NCI-H510A (cell line): ENCODE data around the gene SERPINA4.

Experiments
- DNase-seq: peaks from one replicate; lab custom pipeline; 2025; lab: John Stamatoyannopoulos, UW

The SERPINA4 gene, protein sequence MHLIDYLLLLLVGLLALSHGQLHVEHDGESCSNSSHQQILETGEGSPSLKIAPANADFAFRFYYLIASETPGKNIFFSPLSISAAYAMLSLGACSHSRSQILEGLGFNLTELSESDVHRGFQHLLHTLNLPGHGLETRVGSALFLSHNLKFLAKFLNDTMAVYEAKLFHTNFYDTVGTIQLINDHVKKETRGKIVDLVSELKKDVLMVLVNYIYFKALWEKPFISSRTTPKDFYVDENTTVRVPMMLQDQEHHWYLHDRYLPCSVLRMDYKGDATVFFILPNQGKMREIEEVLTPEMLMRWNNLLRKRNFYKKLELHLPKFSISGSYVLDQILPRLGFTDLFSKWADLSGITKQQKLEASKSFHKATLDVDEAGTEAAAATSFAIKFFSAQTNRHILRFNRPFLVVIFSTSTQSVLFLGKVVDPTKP

DNA sequence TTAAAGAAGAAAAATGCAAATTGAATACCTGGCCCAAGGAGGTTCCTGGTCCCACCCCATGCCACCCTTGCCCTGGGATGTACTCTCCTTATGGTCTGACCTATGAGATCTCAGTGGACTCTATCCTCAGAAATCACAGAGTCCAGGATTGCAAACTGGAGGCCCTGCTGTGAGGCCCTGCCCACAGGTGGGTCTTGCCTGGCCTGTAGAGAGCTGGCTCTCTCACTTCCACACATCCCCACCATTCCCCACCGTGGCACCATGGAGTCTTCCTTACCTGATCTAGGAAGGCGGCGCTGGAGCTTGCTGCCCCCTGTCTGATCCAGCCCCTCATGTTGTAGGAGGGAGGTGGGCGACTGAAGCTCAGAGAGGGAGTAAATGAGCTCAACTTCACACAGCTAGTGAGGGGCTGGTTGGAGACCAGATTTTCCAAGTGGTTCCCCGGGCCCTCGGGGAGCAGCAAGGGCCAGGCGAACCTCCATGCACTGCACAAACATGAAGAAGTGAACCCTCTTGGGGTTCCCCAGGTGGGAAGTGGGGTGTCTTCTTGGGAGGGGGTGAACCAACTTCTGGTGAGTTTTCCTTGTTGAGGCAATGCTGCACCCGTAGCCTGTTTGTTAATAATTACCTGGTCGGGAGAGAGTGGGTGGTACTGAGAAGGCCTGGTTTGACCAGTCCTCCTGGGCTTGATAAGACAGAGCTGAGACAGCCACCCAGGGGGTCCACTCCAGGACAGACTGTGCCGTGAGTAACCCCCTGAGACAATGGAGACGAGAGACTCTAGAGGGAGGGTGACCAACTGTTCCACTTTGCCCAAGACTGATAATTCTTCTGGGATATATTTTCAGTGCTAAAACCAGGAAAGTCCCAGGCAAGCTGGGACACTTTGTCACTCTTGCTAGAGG, at the start of gene SERPINA4:
Gene SERPINA4 (plus strand): TSS at position 692 of the 905 bp plus-strand sequence. CDS start 2,041 bp downstream, outside the sequence.
- DNase-seq: no peak

DNA sequence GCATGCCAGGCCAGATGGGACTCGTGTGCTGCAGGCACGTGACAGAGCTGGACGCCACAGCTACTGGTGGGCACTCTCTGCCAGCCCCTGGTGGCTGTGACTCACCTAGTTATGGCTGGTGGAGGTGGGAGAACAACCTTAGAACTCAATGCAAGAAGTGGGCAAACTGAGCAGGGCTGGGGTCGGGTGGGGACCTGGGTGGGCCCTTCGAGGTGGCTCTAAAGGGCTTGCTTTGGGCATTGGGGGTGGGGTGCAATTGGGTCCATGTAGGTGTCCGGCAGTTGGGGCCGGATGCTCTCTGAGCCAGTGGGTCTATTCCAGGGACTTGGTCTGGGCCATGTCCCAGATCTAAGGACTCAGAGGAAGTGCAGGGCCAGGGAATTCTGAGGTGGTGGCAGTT, 46.9 kb upstream of the SERPINA4 start:
- DNase-seq: no peak

DNA sequence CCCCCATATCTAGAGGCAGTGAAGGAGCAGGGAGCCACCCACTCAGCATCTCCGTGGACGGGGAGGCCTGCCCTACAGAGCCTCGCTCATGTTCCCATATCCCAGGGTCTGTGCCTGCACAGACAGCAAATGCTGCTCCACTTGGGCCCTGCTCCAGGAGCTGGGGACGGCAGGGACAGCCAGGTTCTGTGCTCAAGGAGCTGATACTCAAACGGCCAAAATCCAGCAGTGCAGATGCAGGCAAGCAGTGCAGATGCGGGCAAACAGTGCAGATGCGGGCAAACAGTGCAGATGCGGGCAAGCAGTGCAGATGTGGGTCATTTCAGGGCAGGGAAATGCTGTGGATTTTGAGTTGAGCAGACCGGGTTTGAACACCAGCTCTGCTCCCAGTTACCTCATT, 45.8 kb upstream of the SERPINA4 start:
- no peak for DNase-seq

DNA sequence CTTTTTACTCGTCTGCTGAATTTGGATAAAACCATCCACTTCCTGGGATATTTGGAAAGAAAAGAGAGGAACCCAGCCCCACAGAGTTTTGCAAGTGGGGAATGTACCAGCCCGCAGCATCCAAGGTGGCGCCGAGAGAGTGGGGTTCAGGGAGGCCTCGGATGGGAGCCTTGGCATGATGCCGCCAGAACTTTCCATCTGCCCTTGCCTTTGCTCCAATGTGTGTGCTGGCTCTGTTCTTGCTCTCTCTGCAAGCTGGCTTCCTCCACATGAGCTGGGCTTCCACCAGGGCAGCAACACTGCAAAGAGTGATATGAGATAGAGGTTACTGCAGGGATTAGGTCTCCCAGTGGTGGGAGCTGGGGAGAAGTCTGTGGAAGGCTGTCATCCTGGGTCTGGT, 45.4 kb upstream of the SERPINA4 start:
- DNase-seq: no peak

DNA sequence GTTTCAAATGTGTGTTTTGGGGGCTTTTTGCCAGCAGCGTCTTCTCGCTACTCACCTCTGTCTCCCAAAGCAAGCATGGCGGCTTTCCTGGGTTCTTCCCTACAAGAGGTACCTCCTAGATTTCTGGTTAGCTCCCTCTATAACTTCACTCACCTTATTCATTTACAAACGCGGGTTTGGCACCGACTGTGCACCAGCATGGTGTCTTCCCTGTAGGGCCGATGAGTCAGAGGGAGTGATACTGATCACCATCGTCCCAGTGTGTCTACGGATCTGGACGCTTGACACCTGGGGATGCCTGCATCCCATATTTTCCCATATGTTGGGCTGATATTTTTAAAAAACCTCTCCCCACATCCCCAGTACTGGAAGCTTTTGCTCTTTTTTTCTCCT, 44.0 kb upstream of the SERPINA4 start:
- no peak for DNase-seq

DNA sequence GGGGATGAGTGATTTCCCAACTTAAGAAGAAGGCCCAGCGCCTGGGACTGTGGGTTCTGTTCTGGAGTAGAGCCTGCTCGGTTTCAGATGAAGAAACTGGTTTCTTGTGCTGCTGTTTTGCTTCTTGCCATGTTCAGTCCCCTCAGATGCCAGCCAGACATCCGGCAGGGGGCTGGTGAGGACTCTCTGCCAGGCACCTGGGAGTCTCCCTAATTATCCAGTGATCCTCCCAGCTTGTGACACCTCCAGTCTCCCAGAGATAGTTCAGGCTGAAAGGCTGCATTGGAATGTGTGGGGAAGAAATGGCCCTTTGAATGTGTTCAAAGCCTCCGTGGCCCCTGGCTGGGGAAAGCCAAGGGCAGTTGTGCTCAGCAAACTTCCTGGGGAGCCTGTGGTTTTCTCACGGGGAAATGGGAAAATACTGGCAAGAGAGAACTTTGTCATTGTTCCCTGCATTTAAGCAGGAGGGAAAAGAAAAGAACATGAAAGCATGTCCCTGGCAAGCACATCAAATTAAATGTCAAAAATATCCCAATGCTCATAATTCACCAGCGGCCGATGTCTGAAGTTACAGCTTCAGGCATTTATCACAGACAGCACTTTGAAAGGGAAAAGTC, 43.5 kb upstream of the SERPINA4 start:
- DNase-seq: no peak

DNA sequence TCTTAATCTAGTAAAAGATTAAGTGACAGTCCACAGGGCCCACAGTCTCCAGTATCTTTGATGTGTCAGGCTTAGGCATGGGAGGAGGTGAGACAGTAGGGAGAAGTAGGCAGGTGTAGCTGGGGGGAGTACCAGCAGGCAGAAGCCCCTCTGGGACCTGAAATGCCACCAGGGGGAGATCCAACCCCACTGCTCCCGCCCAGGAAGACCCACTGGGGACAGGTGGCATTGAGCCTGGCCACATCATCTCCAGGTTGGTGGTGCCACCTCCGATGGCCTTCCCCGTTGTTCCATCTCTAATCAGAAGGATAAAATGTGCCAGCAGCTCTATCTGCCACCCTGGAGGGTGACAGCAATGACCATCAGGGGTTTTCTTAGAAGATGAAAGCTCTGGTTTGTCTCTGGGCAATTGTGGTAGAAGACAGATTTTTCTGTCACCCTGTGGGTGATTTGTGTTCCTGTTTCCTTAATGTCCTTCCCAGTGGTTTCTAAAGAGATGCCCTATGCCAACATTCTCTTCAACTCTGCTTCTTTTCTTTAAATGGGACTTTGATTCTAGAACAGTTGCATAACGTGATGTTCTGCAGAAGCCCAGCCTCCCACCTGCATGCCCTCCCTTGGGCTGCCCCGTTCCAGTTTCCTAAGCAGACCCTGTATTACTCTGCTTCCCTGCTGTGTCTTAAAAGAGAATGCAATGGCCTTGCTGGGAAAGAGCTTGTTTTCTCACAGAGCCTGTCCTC, 39.7 kb upstream of the SERPINA4 start:
- no peak for DNase-seq

DNA sequence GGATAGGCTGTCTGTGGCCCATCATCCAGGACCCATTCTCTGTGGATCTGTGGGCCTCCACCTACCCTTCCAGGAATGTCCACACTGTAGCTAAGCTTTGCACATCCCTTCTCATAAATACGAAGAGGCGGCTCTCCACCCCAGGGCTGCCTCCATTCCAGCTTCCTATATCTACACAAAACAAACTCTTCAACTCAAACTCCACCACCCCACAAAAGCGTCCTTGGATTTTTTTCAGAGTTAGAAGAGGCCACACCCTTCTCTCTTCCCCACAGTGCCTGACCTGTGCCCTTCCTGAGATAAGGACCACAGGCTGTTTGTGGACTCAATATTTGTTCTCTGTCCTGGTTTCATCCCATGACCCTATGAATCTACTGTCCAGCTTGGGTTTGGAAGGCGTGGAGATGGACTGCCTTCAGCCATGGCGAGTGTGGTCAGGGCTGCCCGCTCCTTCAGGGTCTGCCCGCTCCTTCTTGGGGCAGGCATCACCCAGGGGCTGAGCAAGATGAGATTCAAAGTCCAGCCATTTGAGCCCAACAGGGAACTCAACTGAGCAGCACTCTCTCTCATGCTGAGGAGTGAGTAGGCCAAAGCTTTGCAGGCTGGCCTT, 39.0 kb upstream of the SERPINA4 start:
- DNase-seq: no peak

DNA sequence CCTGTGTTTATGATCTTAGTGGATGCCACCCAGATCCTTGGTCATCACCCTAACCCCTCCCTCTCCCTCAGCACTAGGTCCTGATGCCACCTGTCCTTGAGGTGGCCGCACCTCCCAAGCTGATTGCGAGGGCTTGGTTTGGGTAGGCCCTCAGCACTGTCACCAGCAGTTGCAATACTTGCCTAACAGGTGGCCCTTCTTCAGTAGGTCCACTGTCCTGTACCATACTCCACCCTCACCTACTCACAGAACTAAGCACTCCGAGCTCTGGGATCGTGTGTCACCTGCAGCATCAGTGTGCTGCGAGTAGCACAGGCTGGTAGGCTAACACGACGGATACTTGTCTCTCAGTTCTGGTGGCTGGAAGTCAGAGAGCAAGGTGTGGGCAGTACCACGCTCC, 38.0 kb upstream of the SERPINA4 start:
- DNase-seq: no peak

DNA sequence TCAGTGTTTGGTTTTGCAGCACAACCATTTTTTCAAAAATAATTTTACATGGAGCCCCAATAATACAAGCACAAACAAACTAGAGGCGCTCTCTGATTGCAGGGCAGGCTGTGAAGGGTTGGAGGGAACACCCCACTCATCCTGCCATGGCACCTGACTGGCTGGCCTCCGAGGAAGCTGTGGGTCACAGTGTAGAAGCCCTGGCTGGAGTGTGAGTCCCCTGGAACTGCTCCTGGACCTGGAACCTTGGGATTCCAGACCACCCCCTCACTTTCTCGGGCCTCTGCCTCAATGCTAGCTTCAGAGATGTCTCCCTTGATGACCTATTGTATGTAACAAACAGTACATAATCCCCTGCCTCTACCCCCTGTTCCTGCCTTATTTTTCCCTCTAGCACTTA, 37.1 kb upstream of the SERPINA4 start:
- DNase-seq: no peak

DNA sequence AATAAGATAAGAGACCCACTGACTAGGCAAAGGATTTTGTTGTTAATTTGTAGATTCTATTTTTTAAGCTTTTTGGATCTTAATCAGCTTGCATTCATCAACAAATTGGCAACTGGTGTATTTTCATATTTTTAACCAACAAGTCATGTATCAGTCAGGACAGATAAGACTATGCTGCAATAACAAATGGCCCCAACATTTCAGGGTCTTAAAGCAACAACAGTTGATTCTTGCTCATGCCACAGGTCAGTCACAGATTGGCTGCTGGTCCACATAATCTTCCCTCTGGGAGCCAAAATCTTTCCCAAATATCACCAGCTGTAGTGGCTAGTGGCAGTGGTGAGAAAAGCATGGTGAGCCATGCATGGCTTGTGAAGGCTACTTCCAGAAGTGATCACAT, 30.1 kb upstream of the SERPINA4 start:
- DNase-seq: no peak

DNA sequence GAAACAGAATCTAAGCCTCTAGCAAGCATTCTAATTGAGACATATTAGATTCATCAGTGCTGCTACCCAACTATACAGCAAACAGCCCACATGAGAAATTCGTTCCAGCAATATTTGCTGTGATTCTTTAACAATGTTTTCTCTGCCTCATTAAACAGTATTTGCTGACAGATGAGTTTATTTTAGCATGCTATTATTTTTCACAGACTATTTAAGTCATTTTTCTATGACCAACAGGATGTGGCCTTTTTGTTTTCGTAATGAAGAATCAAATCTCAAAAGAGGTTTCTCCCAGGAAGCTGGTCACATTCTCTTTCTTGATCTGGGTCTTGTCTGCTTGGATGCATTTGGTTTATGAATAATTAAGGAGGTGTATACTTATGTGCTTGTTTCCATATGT, 28.8 kb upstream of the SERPINA4 start:
- DNase-seq: no peak

DNA sequence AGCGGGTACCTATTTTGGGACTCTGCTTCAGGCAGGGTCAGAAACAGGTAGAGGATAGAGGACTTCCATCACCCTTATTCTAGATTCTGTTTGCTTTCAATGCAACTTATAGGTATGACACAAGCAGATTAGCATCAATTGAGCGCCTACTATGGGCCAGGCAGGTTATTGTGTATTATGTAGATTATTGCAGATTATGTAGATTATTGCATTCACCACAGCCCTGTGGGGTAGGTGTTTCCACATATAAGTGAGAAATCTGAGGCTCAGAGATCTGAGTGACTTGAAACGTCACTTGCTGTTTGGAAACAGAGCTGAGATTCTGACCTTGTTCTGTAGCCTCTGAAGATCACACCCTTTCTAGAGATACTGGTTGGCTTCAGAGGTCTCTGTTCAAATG, 25.7 kb upstream of the SERPINA4 start:
- no peak for DNase-seq

DNA sequence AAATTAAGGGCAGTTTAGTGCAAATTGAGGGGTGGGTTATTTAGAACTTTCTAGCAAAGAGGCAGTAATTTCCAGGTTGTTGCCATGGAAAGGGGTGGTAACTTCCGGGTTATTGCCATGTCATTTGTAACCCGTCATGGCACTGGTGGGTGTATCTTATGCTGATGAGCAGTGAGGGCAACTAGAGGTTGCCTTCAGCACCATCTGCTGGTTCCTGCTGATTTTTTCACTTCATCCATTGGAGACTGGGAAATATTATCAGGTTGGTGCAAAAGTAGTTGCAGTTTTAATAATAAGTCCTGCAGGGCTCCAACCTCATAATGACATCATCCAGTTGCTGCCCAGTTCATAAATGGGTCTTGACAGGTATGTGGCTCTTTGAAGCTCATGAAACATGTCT, 24.4 kb upstream of the SERPINA4 start:
- no peak for DNase-seq

DNA sequence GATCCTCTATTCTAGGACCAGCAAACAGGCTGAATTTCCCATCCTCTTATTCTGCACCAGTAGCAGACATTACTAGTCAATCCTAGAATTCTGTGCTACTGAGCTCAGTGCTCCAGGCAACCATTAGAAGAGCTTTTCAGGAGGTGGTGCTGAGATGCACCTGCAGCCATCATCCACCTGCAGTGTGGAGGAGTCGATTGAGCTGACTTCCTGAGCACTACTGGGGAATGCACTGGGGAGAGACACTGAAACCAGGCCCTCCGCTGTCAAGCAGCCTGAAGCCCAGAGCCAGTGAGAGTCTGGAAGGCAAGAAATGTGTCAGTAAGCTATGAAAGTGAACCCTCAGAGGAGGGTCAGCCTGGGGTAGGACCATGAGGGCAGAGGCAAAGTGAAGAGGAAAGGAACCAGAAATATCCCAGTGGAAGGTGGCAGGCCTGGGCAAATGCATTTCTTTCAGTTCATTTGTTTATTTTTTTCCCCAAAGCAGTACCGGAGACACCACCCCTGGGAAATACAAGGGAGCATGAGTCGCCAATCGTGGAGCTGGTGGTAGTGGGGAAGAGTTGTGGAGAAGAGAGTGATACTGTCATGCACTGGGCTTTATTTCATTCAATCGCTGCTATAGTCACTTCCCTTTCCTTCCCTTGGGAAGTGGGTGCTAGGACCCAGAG, 23.0 kb upstream of the SERPINA4 start:
- no peak for DNase-seq

DNA sequence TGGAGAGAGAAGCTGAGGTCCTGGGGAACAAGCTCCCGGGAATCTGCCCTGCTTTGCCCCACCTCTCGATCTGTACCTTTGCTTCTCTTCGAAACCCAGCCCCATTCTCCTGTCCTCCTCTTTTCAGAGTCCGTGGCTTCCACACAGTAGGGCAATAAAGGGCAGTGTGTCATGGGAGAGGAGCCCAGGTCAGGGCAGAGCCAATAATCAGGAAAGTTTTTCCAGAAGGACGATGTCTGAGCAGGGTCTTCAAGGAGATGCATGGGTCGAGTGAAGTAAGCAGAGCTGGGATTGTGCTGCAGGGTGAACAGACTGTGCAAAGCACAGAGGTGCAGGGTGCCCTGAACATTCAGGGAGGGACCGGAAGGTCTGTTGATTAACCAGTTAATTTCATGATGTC, 22.1 kb upstream of the SERPINA4 start:
- no peak for DNase-seq

DNA sequence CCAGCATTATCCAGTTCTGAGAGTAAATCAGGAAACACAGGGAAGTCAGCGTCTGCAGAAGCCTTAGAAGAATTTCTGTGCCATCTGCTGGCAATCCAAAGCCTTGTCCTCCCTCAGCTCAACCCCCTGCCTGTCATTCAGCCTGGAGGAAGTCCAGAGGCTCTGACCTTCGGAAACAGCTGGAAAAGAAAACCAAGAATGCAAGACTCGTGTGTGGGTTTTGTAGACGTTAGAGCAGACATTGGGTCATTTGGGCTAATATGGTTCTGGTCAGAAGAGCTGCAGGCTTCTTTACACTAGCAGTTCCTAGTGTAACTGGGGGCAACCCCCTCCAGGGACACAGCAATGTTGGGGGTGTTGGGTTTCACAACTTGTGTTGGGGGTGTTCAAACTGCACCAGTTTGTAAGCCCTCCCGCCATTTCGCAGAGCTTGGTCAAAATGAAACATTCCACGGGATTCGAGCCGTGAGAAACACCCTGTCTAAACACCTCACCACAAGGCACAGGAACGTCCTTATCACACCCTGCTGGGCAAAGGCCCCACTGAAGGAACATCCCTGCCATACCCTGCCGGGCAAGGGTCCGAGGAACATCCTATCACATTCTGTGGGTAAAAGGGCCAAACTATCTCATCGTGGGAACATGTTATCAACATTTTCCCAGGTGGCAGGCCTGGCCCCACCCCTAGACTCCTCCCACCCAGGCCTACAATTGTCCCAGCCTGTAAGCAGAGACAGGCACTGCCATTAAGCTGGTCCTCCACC, 21.0 kb upstream of the SERPINA4 start:
- no peak for DNase-seq

DNA sequence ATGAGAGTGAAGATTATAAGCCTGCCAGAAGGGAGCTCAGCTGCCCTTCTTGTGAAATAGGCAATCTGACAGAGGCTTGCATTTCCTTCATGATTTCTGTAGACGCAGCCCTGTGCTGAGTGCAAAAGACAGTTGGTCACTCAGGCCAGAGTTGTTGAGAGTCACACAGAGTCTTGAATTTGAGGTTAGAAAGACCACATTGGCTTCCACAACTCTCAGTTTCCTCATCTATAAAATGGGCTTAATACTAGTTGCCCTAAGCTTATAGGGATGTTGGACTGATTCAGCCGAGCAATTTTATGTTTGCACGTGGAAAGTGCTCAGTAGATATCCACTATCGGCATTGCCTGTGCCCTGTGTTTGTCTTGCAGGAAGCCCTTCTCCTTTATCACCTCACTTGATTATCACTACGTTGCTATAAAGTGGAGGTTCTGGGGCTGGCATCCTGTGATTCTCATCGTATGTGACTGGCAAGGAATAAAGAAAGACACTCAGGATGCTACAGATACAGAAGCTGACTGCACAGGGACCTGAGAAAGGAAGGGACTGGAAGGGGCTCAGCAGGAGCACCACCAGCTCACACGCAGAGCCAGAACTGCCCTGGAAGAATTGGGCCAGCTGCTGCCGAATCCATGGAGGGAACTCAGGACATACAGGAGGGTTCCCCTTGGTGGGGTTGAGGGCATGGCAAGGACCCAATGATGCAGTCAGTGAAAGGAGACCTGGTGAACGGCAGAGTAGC, 19.8 kb upstream of the SERPINA4 start:
- DNase-seq: no peak

DNA sequence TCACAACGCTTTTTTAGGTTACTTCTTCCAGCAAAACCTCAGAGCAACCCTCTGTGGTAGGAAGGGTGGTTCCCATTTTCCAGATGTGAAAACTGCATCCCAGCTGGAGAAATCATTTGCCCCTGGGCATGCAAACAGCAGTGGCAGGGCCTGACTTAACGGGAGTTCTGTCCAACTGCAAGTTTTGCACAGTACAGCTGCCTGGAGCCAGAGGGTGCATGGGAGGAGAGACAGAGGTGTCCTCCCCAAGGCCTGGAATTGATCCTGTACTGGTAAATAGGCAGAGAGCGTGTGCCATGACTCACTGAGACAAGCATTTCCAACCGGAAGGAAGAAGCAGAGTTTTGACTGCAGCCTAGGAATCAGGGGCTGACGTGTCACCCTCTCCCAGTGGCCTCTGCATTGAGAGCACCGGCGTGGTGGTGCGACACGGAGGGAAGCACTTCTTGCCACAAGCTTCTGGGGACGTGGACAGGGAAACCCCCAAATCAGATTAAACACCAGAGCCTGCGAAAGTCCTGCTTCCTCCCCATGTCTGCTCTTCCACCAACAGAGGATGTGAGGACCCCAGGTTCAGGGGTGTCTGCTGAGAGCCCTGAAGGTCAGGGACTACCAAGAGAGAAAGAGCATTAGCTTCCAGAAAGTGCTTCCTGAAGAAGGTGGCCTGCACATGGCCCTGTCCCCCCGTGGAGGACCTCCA, 19.0 kb upstream of the SERPINA4 start:
- DNase-seq: no peak
